ENCODE data around the gene PSMA5.

GRCh38 chr1:109357616-109358015 is 68.6 kb downstream of the PSMA5 start:
- TF ChIP-seq, protein P1, sequence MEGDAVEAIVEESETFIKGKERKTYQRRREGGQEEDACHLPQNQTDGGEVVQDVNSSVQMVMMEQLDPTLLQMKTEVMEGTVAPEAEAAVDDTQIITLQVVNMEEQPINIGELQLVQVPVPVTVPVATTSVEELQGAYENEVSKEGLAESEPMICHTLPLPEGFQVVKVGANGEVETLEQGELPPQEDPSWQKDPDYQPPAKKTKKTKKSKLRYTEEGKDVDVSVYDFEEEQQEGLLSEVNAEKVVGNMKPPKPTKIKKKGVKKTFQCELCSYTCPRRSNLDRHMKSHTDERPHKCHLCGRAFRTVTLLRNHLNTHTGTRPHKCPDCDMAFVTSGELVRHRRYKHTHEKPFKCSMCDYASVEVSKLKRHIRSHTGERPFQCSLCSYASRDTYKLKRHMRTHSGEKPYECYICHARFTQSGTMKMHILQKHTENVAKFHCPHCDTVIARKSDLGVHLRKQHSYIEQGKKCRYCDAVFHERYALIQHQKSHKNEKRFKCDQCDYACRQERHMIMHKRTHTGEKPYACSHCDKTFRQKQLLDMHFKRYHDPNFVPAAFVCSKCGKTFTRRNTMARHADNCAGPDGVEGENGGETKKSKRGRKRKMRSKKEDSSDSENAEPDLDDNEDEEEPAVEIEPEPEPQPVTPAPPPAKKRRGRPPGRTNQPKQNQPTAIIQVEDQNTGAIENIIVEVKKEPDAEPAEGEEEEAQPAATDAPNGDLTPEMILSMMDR (IDR thresholded peaks at IDR 0.05): no peak
- no peak for TF ChIP-seq POLR2A (IDR thresholded peaks at IDR 0.05)
- TF ChIP-seq EP300 (IDR thresholded peaks at IDR 0.05): no peak
